Gastrocnemius medialis (tissue), 4 donors: ENCODE results near the gene CDKL5.

Experiments
- POLR2A ChIP-seq, 2 donors: fragments of 450-650 bp; IDR thresholded peaks; one replicate each; pipeline ENCODE4 v1.6.1; 2017; ENCODE audit warnings: antibody characterized with exemption in 2 of 2, mild to moderate bottlenecking in 2 of 2, moderate library complexity in 2 of 2
- TF ChIP-seq, protein P1 (sequence below), 5 experiments: fragments of 450-650 bp in 3 of 5; fragments of 200-600 bp in 2 of 5; sonication (generic) in 2 of 5; IDR thresholded peaks in 4 of 5; conservative IDR thresholded peaks in 1 of 5; 1 replicate in 4 of 5; 2 replicates in 1 of 5; pipeline ENCODE4 v1.5.1; 2016 to 2019; ENCODE audit warnings: antibody characterized with exemption in 5 of 5, mild to moderate bottlenecking in 3 of 5, moderate library complexity in 3 of 5

DNA sequence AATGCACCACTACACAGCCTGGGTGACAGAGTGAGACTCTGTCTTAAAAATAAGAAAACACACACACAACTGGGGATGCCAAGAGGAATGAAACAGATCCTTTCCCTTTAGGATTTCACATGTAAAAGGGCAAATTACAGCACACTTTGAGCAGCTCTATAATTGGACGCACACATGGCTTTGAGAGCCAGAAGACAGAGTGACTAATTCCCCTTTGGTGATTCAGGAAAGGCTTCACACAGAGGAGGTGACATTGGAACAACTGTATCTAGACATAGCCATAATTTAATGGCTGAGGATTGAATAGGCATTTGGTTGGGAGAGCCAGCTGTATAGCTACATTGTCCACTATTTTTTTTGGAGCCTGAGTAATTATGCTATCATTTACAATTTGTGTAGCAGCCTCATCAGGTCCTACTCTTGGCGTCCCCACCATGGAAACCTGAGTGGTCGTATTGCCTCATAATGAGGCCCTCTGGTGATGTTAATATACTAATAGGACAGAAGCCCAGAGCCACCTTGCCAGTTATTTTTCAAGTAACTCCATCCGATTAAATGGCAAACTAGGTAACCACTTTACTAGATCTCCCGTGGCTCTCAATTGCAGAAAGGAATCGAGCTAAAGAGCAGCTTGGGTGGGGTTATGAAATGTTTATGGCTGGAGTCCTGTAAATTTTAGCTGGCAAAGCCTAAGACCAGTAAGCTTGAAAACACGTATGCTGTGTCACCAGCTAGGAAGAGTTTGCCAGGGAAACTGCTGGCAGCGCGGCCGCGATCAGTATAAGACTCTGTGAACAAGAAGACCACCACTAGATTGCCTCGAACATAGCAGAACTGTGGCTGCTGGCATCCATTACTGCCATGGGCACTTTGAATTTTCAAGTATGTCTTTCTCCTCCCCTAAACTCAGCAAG lies 273.6 kb downstream of the CDKL5 start:
- TF ChIP-seq, protein P1, sequence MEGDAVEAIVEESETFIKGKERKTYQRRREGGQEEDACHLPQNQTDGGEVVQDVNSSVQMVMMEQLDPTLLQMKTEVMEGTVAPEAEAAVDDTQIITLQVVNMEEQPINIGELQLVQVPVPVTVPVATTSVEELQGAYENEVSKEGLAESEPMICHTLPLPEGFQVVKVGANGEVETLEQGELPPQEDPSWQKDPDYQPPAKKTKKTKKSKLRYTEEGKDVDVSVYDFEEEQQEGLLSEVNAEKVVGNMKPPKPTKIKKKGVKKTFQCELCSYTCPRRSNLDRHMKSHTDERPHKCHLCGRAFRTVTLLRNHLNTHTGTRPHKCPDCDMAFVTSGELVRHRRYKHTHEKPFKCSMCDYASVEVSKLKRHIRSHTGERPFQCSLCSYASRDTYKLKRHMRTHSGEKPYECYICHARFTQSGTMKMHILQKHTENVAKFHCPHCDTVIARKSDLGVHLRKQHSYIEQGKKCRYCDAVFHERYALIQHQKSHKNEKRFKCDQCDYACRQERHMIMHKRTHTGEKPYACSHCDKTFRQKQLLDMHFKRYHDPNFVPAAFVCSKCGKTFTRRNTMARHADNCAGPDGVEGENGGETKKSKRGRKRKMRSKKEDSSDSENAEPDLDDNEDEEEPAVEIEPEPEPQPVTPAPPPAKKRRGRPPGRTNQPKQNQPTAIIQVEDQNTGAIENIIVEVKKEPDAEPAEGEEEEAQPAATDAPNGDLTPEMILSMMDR (IDR thresholded peaks at IDR 0.05 in 4 of 5, conservative IDR thresholded peaks at IDR 0.05 in 1 of 5), result no peak
- no peak for TF ChIP-seq POLR2A (IDR thresholded peaks at IDR 0.05)
